ENCODE measurements around the gene FLAD1. TPM values are rescaled to one million over a fixed set of nuclear protein-coding genes. Genes with fewer than 3 reads are reported as not detected.

FLAD1 gene
- total and polyA plus RNA-seq, 7 donors, result 17.5 to 36.5 (median 22.8) TPM

DNA sequence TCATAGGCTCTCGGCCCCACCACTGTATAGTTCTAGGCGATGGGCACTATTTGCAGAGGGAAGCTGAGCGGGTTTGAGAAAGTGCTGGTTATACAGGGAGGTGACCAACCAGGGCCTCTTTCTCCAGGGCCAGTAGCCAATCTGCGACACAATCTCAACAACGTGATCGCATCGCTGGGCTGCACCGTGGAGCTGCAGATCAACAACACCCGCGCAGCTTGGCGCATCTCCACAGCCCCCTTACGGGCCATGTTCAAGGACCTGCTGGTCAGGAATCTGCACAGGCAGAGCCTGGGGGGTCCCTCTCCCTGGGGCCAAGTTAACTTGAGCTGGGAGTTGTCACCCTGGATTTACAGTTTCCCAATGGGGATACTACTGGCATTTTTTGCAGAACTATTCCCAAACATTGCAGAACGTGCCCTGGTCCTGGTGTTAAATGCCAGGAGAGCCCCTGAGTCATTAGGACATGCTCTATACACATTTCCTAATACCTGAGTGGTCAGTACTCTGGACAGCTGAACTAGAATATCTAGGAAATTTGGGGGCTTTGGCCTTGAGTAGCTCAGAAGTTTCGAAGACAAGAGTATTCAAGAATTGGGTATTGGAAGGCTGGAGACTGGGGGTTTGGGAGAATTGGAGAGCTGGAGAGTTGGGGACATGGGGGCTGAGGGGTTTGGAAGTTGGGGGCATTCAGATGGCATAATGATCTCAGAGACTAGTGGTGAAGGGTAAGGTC, 57.4 kb downstream of the FLAD1 start:
- H3K36me3 ChIP-seq, result no peaks in the 10 kb centered on the region
- DNase-seq, result no peak
- H3K4me3 ChIP-seq, result no peak overlapping the region
- TF ChIP-seq POLR2A (IDR thresholded peaks at IDR 0.05) (no peak), POLR2AphosphoS5 (IDR thresholded peaks at IDR 0.05) (no peak), EP300 (IDR thresholded peaks at IDR 0.05) (no peak)
- TF ChIP-seq, protein P1, sequence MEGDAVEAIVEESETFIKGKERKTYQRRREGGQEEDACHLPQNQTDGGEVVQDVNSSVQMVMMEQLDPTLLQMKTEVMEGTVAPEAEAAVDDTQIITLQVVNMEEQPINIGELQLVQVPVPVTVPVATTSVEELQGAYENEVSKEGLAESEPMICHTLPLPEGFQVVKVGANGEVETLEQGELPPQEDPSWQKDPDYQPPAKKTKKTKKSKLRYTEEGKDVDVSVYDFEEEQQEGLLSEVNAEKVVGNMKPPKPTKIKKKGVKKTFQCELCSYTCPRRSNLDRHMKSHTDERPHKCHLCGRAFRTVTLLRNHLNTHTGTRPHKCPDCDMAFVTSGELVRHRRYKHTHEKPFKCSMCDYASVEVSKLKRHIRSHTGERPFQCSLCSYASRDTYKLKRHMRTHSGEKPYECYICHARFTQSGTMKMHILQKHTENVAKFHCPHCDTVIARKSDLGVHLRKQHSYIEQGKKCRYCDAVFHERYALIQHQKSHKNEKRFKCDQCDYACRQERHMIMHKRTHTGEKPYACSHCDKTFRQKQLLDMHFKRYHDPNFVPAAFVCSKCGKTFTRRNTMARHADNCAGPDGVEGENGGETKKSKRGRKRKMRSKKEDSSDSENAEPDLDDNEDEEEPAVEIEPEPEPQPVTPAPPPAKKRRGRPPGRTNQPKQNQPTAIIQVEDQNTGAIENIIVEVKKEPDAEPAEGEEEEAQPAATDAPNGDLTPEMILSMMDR (IDR thresholded peaks at IDR 0.05), result no peak
- no peaks in the 10 kb centered on the region for H3K9me3 ChIP-seq
- no peaks in the 10 kb centered on the region for H3K27me3 ChIP-seq
- intact Hi-C loops (cut with DNase I), result no loop called here
- WGBS, 2 donors, result 94 to 96% methylated on average over 14 of the region's 14 CpGs
- no peak overlapping the region for H3K27ac ChIP-seq
- H3K4me1 ChIP-seq, result peaks cover 0 to 14% (median 4%) of the 10 kb centered on the region in 4 donors

Small RNA genes lying within 50 kb of the gene (small RNA-seq; reads per million reads assigned to genes)
- 0 reads per million in 3 donors for gene MIR4258
- 0 reads per million in 3 donors for gene RF00017

Other genes starting within 250 kb of the FLAD1 start
- gene KCNN3, start 113.1 kb upstream of the FLAD1 start, total RNA-seq, result 10 to 100 TPM in 3 of 4 donors, 1 to 10 TPM in 1; 9.4 to 27.7 (median 17.7) TPM
- 1 to 10 TPM in 1 of 3 donors, under 1 TPM in 2; 0.23 to 1.5 (median 0.60) TPM for gene KCNN3, start 113.1 kb upstream of the FLAD1 start, polyA plus RNA-seq
- gene PMVK, start 46.6 kb upstream of the FLAD1 start, total RNA-seq, result 10 to 100 TPM; 11.1 to 19.6 (median 13.7) TPM
- 10 to 100 TPM; 53.1 to 54.1 (median 53.2) TPM for gene PMVK, start 46.6 kb upstream of the FLAD1 start, polyA plus RNA-seq
- gene PBXIP1, start 27.2 kb upstream of the FLAD1 start, total RNA-seq, result 100 to 1,000 TPM; 178 to 251 (median 201) TPM
- gene PBXIP1, start 27.2 kb upstream of the FLAD1 start, polyA plus RNA-seq, result 10 to 100 TPM in 2 of 3 donors, 1 to 10 TPM in 1; 8.3 to 66.2 (median 13.2) TPM
- gene PYGO2, start 21.6 kb upstream of the FLAD1 start, total RNA-seq, result 10 to 100 TPM; 15.0 to 23.3 (median 16.6) TPM
- gene PYGO2, start 21.6 kb upstream of the FLAD1 start, polyA plus RNA-seq, result 10 to 100 TPM; 13.6 to 26.9 (median 16.8) TPM
- gene SHC1, start 12.6 kb upstream of the FLAD1 start, total RNA-seq, result 10 to 100 TPM; 49.2 to 80.4 (median 57.0) TPM
- 10 to 100 TPM; 58.5 to 75.2 (median 63.1) TPM for gene SHC1, start 12.6 kb upstream of the FLAD1 start, polyA plus RNA-seq
- gene CKS1B, start 8.7 kb upstream of the FLAD1 start, total RNA-seq, result 10 to 100 TPM; 10.2 to 35.7 (median 25.7) TPM
- gene CKS1B, start 8.7 kb upstream of the FLAD1 start, polyA plus RNA-seq, result 100 to 1,000 TPM in 1 of 3 donors, 10 to 100 TPM in 2; 73.3 to 104 (median 95.5) TPM
- gene LENEP, start 10.2 kb downstream of the FLAD1 start, total RNA-seq, result not detected
- under 1 TPM in 1 of 3 donors, not detected in 2; 0.39 TPM for gene LENEP, start 10.2 kb downstream of the FLAD1 start, polyA plus RNA-seq
- gene ZBTB7B, start 19.5 kb downstream of the FLAD1 start, total RNA-seq, result 10 to 100 TPM; 24.4 to 35.3 (median 29.5) TPM
- 100 to 1,000 TPM in 2 of 3 donors, 10 to 100 TPM in 1; 71.5 to 342 (median 141) TPM for gene ZBTB7B, start 19.5 kb downstream of the FLAD1 start, polyA plus RNA-seq
- gene DCST2, start 50.4 kb downstream of the FLAD1 start, total RNA-seq, result under 1 TPM in 3 of 4 donors, not detected in 1; 0.27 to 0.49 (median 0.36) TPM
- 1 to 10 TPM in 1 of 3 donors, not detected in 2; 2.0 TPM for gene DCST2, start 50.4 kb downstream of the FLAD1 start, polyA plus RNA-seq
- gene DCST1, start 50.5 kb downstream of the FLAD1 start, total RNA-seq, result under 1 TPM in 1 of 4 donors, not detected in 3; 0.16 TPM
- under 1 TPM in 1 of 3 donors, not detected in 2; 0.09 TPM for gene DCST1, start 50.5 kb downstream of the FLAD1 start, polyA plus RNA-seq
- gene ADAM15, start 68.0 kb downstream of the FLAD1 start, total RNA-seq, result 10 to 100 TPM; 42.6 to 66.7 (median 53.1) TPM
- 100 to 1,000 TPM in 1 of 3 donors, 10 to 100 TPM in 2; 37.8 to 186 (median 55.9) TPM for gene ADAM15, start 68.0 kb downstream of the FLAD1 start, polyA plus RNA-seq
- 1 to 10 TPM; 1.6 to 5.0 (median 3.1) TPM for gene EFNA4, start 80.4 kb downstream of the FLAD1 start, total RNA-seq
- gene EFNA4, start 80.4 kb downstream of the FLAD1 start, polyA plus RNA-seq, result 10 to 100 TPM; 10.2 to 22.2 (median 12.0) TPM
- gene EFNA3, start 95.5 kb downstream of the FLAD1 start, total RNA-seq, result 1 to 10 TPM in 3 of 4 donors, under 1 TPM in 1; 0.27 to 3.0 (median 1.9) TPM
- gene EFNA3, start 95.5 kb downstream of the FLAD1 start, polyA plus RNA-seq, result 1 to 10 TPM; 8.4 to 9.0 (median 8.5) TPM
- gene EFNA1, start 144.5 kb downstream of the FLAD1 start, total RNA-seq, result 10 to 100 TPM; 15.5 to 22.5 (median 16.4) TPM
- 100 to 1,000 TPM in 1 of 3 donors, 10 to 100 TPM in 2; 34.7 to 112 (median 48.1) TPM for gene EFNA1, start 144.5 kb downstream of the FLAD1 start, polyA plus RNA-seq
- gene SLC50A1, start 152.5 kb downstream of the FLAD1 start, total RNA-seq, result 10 to 100 TPM in 3 of 4 donors, 1 to 10 TPM in 1; 8.0 to 21.4 (median 14.0) TPM
- 100 to 1,000 TPM in 1 of 3 donors, 10 to 100 TPM in 2; 46.8 to 151 (median 77.4) TPM for gene SLC50A1, start 152.5 kb downstream of the FLAD1 start, polyA plus RNA-seq
- gene DPM3, start 157.2 kb downstream of the FLAD1 start, total RNA-seq, result 100 to 1,000 TPM in 3 of 4 donors, 10 to 100 TPM in 1; 29.2 to 144 (median 127) TPM
- 100 to 1,000 TPM; 143 to 220 (median 196) TPM for gene DPM3, start 157.2 kb downstream of the FLAD1 start, polyA plus RNA-seq
- 100 to 1,000 TPM in 3 of 4 donors, 10 to 100 TPM in 1; 72.9 to 119 (median 110) TPM for gene KRTCAP2, start 190.0 kb downstream of the FLAD1 start, total RNA-seq
- 100 to 1,000 TPM in 2 of 3 donors, 10 to 100 TPM in 1; 74.2 to 245 (median 114) TPM for gene KRTCAP2, start 190.0 kb downstream of the FLAD1 start, polyA plus RNA-seq
- 1 to 10 TPM in 1 of 4 donors, under 1 TPM in 3; 0.16 to 3.0 (median 0.52) TPM for gene TRIM46, start 190.5 kb downstream of the FLAD1 start, total RNA-seq
- gene TRIM46, start 190.5 kb downstream of the FLAD1 start, polyA plus RNA-seq, result under 1 TPM in 2 of 3 donors, not detected in 1; 0.60 to 0.92 TPM
- gene THBS3, start 224.6 kb downstream of the FLAD1 start, total RNA-seq, result 10 to 100 TPM in 3 of 4 donors, 1 to 10 TPM in 1; 9.6 to 43.5 (median 18.5) TPM
- 10 to 100 TPM in 1 of 3 donors, 1 to 10 TPM in 2; 3.5 to 13.4 (median 6.0) TPM for gene THBS3, start 224.6 kb downstream of the FLAD1 start, polyA plus RNA-seq
- gene MTX1, start 225.4 kb downstream of the FLAD1 start, total RNA-seq, result 10 to 100 TPM; 15.5 to 29.8 (median 27.7) TPM
- gene MTX1, start 225.4 kb downstream of the FLAD1 start, polyA plus RNA-seq, result 10 to 100 TPM; 51.7 to 69.7 (median 53.2) TPM